GM19372 (cell line): ENCODE measurements around the gene RPE65.
"Not testable (repeated sequence)": the region's sequence is repeated elsewhere in the genome, so short reads cannot be mapped to it uniquely, and the experiment has no call there.

Experiments used
- ATAC-seq: cut with Tn5 transposase; IDR thresholded peaks from one replicate; pipeline ENCODE4 v1.9.1; 2021; ENCODE audit warnings: mild to moderate bottlenecking, low read depth, moderate library complexity; ENCODE audit not compliant: unreplicated experiment

Gene RPE65

GRCh38 chr1:68449901-68450300, at the start of gene RPE65:
TSS of gene RPE65 (minus strand) at chr1:68449954. CDS start at chr1:68449905, 49 bp downstream.
- ATAC-seq = no peak

- peak; percentile 12 for ATAC-seq
Observed at GRCh38 chr1:68497358-68497698, 47.6 kb upstream of the RPE65 start.

GRCh38 chr1:68496680-68497357, 47.1 kb upstream of the RPE65 start, which contains the start of gene DEPDC1:
TSS of gene DEPDC1 (minus strand) at chr1:68497082. CDS start at chr1:68496999, 83 bp downstream.
- peak; percentile 92 for ATAC-seq

- peak; percentile 17 for ATAC-seq
Observed at GRCh38 chr1:68495968-68496679, 46.4 kb upstream of the RPE65 start.

- no peak for ATAC-seq
Observed at GRCh38 chr1:68495532-68495931, 45.8 kb upstream of the RPE65 start.

GRCh38 chr1:68493193-68493592, 43.4 kb upstream of the RPE65 start:
- no peak for ATAC-seq

GRCh38 chr1:68492255-68492654, 42.5 kb upstream of the RPE65 start:
- ATAC-seq = not testable (repeated sequence)

GRCh38 chr1:68490046-68490651, 40.4 kb upstream of the RPE65 start:
- no peak for ATAC-seq

GRCh38 chr1:68485431-68486022, 35.8 kb upstream of the RPE65 start:
- no peak for ATAC-seq

- ATAC-seq = no peak
Observed at GRCh38 chr1:68484618-68485017, 34.9 kb upstream of the RPE65 start.

- no peak for ATAC-seq
Observed at GRCh38 chr1:68481041-68481440, 31.3 kb upstream of the RPE65 start.

- no peak for ATAC-seq
Observed at GRCh38 chr1:68479501-68479900, 29.7 kb upstream of the RPE65 start.

GRCh38 chr1:68478662-68479061, 28.9 kb upstream of the RPE65 start:
- no peak for ATAC-seq

GRCh38 chr1:68476626-68477025, 26.9 kb upstream of the RPE65 start:
- not testable (repeated sequence) for ATAC-seq

- no peak for ATAC-seq
Observed at GRCh38 chr1:68473060-68473459, 23.3 kb upstream of the RPE65 start.

- ATAC-seq = no peak
Observed at GRCh38 chr1:68470388-68470970, 20.7 kb upstream of the RPE65 start.

- ATAC-seq = no peak
Observed at GRCh38 chr1:68464891-68465290, 15.1 kb upstream of the RPE65 start.

GRCh38 chr1:68460935-68461334, 11.2 kb upstream of the RPE65 start:
- ATAC-seq = no peak

- no peak for ATAC-seq
Observed at GRCh38 chr1:68459796-68460195, 10.0 kb upstream of the RPE65 start.

GRCh38 chr1:68459091-68459490, 9.3 kb upstream of the RPE65 start:
- no peak for ATAC-seq

GRCh38 chr1:68456202-68456601, 6.4 kb upstream of the RPE65 start:
- no peak for ATAC-seq
